IPS-18c (cell line): ENCODE measurements around the gene UBAC2.

Experiments used
- H3K4me3 ChIP-seq: 2 replicates; pipeline ENCODE4 v1.7.0; 2013; ENCODE audit warnings: low read depth, mild to moderate bottlenecking, low read length, moderate library complexity; ENCODE audit not compliant: insufficient read depth
- H3K9me3 ChIP-seq: one replicate; pipeline ENCODE4 v1.6.1; 2013; ENCODE audit warnings: mild to moderate bottlenecking, low read length, moderate library complexity; ENCODE audit not compliant: control insufficient read depth, insufficient read depth

The UBAC2 gene

DNA sequence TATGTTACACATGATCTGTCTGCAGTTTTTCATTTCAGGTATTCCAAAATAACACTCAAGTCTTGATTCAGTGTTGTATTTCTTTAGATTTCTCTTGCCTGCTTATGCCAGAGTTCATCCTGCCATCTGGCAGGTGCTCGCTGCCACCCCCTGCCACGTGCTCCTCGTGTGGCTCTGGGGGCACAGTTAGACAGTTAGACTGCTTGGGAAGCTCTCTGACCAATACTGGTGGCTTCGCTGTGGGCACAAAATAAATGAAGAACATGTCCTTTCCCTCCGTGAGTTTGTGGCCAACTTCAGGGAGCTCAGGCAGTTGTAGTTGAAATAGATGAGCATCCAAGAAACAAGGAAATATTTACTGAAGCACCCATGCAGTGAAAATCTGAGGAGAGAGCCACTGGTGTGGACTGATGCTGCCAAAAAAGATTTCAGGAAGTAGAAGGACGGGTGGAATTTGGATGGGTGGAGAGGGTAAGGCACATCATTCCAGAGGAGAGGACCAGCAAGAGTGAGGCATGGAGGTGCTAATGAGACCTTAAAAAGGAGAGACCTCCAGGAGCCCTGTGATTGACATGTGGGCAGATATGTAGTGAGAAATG is 144.1 kb downstream of the UBAC2 start:
- H3K9me3 ChIP-seq, result peaks cover 3% of the 10 kb centered on the region
- no peak overlapping the region for H3K4me3 ChIP-seq

GRCh38 chr13:99345345-99345744 is 144.7 kb downstream of the UBAC2 start:
- Histone ChIP-seq H3K9me3 (peaks cover 3% of the 10 kb centered on the region), H3K4me3 (no peak overlapping the region)

DNA sequence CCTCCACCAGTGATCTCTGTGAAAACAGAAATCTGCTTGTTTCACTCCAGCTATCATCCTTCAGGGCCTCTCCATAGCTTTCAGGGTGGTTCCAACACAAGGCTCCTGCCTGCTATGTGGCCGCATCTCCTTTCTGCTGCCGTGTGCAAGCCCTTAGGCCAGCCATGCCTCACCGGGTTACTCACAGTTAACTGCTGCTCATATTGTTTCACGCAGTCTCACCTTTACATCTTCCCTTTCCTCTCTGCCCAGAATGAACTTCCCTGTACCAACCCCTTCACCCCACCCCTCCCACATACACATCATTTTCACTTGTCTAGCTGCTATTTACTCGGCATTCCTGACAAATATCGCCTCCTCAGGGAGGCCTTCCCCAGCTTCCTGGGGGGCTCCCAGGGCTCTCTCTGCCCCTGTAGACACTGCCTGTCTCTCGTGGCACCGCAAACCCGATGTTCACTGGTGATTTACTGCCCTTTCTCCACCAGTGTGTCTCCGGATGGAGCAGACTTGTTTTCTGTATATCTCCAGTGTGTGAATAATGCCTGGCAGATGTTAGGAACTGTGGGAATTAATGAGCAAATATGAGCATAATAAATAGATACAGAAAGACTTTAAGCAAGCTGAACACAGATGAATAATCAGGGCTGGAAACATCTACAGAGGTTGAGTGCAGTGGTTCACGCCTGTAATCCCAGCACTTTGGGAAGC is 145.8 kb downstream of the UBAC2 start:
- peaks cover 3% of the 10 kb centered on the region for H3K9me3 ChIP-seq
- no peak overlapping the region for H3K4me3 ChIP-seq

DNA sequence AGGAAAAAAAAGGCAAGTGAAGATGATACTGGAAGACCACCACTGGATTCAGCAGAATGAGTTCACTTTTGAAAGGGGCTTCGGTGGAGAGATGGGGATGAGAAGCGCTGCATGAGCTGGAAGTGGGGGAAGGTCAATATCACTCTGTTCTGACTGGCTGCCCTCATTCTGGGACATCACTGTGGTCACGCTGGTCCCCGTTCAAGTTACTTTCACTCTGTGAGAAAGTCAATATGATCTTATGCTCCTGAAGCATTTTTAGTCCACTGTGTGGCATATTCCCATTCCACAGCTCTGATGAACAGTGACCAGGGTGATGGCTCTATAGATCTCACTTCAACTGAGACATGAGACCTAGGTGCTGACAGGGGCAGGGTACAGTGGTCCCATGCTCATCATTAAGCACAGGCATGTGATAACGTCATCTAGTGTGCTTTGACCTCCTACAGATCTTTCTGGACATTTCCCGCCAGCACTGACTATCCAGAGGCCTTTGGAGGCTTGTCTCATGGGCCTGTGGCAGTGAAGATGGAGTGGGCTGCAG is 146.8 kb downstream of the UBAC2 start:
- peaks cover 3% of the 10 kb centered on the region for H3K9me3 ChIP-seq

DNA sequence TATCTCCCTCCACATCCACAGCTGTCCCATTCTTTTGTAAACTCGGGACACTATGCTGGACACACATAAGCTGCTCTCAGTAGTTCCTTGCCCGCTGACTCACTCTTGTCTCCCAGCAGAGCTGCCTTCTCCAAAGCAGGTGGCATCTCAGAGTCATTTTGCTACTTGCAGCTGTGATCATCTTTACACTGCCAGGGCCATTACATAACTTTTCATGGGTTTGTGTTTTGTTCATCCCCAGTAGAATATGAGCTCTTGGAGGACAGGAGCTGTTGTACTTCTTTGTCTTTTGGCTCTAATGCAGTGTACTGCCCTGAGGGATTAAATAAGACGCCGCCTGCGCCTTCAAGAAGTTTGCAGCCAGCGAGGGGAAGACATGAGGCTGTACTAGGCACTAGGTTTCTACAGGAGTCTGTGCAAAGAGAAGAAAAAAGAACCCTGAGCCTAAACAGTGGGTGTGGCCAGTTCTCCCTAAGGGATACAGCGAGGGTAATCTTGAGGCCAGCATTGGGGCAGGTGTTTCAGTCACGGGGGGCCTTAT is 147.3 kb downstream of the UBAC2 start:
- peaks cover 3% of the 10 kb centered on the region for H3K9me3 ChIP-seq
- no peak overlapping the region for H3K4me3 ChIP-seq

More for the DNA sequence above, 146.8 kb downstream of the UBAC2 start:
- H3K4me3 ChIP-seq, result no peak overlapping the region

GRCh38 chr13:99350191-99350590 is 149.5 kb downstream of the UBAC2 start:
- no peak overlapping the region for H3K4me3 ChIP-seq

GRCh38 chr13:99351772-99352171 is 151.1 kb downstream of the UBAC2 start:
- peaks cover 3% of the 10 kb centered on the region for H3K9me3 ChIP-seq
- H3K4me3 ChIP-seq, result no peak overlapping the region

More at GRCh38 chr13:99350191-99350590, 149.5 kb downstream of the UBAC2 start:
- H3K9me3 ChIP-seq, result peaks cover 3% of the 10 kb centered on the region

DNA sequence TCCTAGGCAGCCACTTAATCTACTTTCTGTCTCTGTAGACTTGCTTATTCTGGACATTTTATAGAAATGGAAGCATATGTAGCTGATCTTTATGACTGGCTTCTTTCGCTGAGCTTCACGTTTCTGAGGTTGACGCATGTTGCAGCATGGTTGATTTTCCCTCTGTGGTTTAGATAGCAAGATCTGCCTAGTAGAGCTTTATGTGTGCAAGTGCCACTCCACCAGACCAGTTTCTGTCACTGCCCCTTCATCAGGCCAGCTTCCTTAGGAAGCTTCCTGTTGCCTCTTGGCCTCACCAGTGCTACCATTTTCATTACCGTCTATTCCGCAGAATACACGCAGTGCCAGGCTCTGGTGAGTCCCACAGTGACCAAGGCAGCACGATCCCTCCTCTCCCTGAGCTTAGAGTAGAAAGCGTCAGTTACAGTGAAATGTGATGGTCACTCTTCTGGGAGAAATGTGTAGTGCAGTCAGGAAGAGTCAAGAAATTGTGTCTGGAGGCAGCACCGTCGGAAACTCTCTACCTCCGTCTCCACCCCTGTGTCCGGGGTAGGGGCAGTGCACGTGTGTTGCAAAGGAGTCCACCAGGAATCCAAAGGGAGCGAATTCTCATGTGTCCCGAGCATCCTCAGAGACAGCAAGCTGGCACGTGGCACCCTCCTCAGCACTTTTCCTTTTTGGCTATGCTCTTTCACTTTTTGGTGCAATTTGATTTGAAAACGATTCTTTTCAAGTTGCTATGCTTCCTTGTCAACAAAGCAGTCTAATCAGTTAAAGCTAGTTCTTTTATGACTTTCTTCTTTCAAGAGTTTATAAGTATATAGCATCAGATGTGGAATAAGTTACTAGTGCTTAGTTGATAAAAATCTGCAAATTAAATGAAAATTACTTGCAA is 151.9 kb downstream of the UBAC2 start:
- peaks cover 3% of the 10 kb centered on the region for H3K9me3 ChIP-seq
- no peak overlapping the region for H3K4me3 ChIP-seq

- no peaks in the 10 kb centered on the region for H3K9me3 ChIP-seq
- no peak overlapping the region for H3K4me3 ChIP-seq
These were observed 152.6 kb downstream of the UBAC2 start for GRCh38 chr13:99353246-99353600.

DNA sequence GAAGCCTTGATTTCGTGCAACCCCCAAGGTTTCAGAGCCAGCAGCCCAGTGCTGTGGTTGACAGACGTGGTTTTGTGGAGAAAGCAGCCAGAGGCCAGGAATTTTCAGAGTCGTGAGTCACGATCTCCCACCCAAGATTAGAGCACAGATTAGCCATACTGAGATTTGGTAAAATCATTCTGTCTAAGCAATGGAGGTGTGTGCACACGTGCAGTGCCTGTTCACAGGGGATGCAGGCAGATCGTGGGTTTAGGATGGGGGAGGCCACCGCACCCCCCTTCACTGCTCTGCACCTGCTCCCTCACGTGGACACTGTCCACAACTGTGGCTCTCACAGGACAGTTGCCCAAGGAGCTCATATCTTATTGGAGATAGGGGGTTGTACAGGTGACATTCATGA is 153.2 kb downstream of the UBAC2 start:
- Histone ChIP-seq H3K4me3 (no peak overlapping the region), H3K9me3 (no peaks in the 10 kb centered on the region)

DNA sequence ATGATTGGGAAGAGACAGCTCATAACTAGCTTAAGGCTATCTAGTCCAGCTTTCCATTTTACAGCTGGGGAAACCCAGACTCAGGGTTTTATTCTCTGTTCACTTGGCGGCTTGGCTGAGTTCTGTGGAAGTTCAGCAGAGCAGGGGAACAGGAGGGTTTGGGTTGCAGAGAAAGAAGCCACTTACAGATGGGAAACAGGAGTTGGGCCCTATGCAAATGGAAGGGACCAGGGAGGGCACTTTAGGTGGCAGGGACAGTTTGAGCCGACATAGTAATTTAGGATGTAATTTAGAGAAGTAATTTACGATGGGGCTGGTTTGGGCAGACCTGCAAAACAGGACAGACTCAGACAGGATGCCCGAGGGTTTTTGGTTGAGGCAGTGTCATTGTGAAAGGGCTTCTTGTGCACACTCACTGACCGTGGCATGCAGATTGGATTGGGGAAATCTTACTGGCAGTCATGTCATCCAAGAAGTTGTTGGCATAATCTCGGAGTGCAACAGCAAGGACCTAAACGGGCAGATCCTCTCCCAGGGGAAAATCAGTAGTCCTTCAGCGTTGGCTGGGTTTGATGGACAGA is 153.8 kb downstream of the UBAC2 start:
- Histone ChIP-seq H3K9me3 (no peaks in the 10 kb centered on the region), H3K4me3 (no peak overlapping the region)

DNA sequence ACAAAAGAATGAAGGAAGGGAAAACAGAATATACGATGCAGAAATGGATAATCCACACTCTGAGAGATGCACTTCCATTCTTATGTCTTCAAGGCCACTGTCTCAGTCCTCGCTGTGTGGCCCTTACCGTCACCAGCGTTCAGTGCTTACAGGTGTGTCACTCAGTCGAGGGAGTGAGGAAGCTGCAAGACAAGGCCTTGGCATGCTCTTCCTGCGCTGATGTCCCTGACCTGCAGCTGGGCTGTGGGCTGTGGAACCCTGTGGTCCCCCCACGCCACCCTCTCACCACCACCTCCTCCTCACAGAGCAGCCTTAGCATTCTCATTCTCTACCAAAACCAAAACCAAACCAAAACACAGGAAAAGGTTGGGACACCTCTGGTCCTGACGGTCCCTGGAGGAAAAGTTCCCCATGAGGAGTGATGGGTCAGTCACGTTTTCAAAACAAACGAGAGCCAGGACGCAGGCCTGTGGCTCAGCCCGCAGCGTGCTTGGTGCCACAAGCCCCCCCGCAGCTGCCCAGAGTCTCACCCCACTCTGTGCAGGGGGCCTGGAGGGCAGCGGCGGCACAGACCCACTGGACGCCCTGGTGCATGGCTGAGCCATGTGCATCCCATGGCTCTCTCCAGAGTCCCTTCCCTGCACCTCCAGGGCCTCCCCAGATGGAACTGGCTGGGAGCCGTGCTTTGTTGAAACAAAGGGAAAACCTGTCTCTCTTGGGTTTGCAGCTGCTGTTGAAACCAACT is 154.8 kb downstream of the UBAC2 start:
- Histone ChIP-seq H3K9me3 (no peaks in the 10 kb centered on the region), H3K4me3 (no peak overlapping the region)

GRCh38 chr13:99356012-99356261 is 155.3 kb downstream of the UBAC2 start:
- H3K4me3 ChIP-seq, result no peak overlapping the region
- H3K9me3 ChIP-seq, result no peaks in the 10 kb centered on the region

DNA sequence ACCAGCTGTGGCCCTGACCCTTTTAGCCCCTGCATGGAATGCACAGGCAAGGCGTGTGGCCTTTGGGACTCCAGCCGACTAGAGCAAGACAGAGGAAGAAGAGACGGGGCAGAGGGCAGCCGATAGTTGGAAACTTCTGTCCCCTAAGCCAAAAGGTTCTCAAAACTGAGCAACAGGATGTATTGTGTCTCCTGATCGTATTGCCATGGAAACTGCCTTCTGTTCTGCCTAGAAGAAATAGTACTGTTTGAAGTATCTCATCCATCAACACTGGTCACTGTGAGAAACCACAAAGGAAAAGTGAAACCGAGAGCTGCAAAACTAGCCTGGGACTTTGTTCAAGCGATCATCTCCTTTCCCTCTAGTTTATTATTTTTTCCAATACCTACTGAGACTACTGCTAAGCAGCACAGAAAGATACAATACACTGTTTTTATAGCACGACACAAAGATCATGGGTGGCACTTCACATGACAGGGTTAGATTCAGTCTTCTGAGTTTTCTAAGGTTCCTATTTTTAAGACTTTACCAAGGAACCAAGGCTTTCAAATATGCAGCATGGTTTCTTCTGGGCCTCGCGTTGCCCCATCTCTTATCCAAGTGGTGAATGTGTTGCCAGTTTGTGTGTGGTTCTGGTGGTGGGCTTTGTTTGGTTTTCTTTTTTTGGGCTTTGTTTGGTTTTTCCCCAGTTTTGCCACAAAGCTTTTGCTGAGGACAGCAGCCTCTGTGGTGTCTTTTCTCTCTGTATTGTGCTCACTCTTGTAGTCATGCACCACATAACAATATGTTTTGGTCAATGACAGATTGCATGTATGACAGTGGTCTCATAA is 155.8 kb downstream of the UBAC2 start:
- no peaks in the 10 kb centered on the region for H3K9me3 ChIP-seq
- no peak overlapping the region for H3K4me3 ChIP-seq

- H3K4me3 ChIP-seq, result no peak overlapping the region
These were observed 156.5 kb downstream of the UBAC2 start for GRCh38 chr13:99357131-99357596.

DNA sequence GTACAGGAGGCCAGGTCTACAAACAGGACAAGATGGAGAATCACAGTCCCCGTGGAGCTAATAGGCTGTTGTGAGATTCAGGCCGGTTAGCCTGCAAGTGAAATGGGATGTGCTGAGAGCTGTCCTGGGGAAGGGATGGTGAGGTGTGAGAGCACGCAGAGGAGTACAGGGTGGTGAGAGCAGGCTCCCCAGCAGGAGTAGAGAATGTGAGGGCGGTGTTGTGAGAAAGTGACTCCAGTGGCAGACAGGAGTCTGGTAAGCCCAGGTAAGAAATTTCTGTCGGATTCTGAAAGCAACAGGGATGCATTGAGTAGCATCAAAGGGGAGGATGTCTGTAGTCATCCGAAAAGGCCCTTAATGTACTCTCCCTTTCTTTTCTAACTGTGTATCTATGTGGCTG is 157.3 kb downstream of the UBAC2 start:
- no peak overlapping the region for H3K4me3 ChIP-seq
- no peaks in the 10 kb centered on the region for H3K9me3 ChIP-seq

More at GRCh38 chr13:99357131-99357596, 156.5 kb downstream of the UBAC2 start:
- no peaks in the 10 kb centered on the region for H3K9me3 ChIP-seq
